Hepatocyte (in vitro differentiated cells): Measurements from ENCODE around the gene GOLGA1.

ENCODE experiments used
- EZH2 ChIP-seq: fragments of 200-600 bp; sonication (generic); IDR thresholded peaks from 2 replicates; pipeline ENCODE4 v1.6.1; 2016; ENCODE audit warnings: antibody characterized with exemption, mild to moderate bottlenecking, borderline replicate concordance
- TF ChIP-seq, protein P1 (sequence below): fragments of 200-600 bp; sonication (generic); IDR thresholded peaks from 2 replicates; pipeline ENCODE4 v1.5.1; 2016; ENCODE audit warnings: antibody characterized with exemption, mild to moderate bottlenecking; ENCODE audit not compliant: poor library complexity

DNA sequence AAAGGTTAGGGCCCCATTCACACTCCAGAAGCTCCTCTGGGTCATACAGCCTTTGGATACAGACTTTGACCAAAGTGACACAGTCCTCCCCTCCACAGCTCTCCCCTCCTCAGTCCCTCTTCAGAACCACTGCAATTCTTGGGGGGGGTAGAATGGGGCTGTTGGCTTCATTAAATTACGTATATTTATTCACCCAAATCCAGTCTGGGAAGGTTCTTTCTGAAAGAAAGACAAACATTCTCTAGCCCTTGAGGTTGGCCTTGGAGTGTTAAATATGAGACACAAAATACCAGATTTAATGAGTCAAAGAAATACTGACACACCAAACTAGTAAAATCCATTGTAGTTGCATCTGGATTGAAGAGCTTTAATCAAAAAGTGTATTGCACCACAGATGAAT is 62.9 kb downstream of the GOLGA1 start:
- TF ChIP-seq, protein P1, sequence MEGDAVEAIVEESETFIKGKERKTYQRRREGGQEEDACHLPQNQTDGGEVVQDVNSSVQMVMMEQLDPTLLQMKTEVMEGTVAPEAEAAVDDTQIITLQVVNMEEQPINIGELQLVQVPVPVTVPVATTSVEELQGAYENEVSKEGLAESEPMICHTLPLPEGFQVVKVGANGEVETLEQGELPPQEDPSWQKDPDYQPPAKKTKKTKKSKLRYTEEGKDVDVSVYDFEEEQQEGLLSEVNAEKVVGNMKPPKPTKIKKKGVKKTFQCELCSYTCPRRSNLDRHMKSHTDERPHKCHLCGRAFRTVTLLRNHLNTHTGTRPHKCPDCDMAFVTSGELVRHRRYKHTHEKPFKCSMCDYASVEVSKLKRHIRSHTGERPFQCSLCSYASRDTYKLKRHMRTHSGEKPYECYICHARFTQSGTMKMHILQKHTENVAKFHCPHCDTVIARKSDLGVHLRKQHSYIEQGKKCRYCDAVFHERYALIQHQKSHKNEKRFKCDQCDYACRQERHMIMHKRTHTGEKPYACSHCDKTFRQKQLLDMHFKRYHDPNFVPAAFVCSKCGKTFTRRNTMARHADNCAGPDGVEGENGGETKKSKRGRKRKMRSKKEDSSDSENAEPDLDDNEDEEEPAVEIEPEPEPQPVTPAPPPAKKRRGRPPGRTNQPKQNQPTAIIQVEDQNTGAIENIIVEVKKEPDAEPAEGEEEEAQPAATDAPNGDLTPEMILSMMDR, result no peak
- no peak for TF ChIP-seq EZH2
